Urothelium cell line (cell line): ENCODE measurements around the gene KANK2.
"Not testable (repeated sequence)": the region's sequence is repeated elsewhere in the genome, so short reads cannot be mapped to it uniquely, and the experiment has no call there.

Source experiments
- DNase-seq: peaks from one replicate; pipeline ENCODE4 v3.0.0; 2011; ENCODE audit warnings: low spot score, mixed read lengths
- FAIRE-seq: peaks from 2 replicates; lab custom pipeline; 2011; peaks lifted over from hg19 to GRCh38; lab: Jason Lieb, UNC

KANK2 gene

GRCh38 chr19:11198769-11199424 is 1.6 kb upstream of the KANK2 start:
- DNase-seq (no peak), FAIRE-seq (no peak)

DNA sequence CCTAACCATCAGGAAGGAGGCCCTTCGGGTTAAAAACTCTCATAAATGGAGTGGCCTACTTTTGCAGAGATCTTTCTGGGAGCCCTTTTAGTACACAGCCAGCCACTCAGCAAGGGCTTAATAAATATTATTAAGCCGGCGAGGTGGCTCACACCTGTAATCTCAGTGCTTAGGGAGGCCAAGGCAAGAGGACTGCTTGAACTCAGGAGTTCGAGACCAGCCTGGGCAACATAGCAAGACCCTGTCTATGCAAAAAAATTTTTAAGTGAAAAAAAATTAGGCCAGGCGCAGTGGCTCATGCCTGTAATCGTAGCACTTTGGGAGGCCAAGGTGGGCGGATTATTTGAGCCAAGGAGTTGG is 810 bp upstream of the KANK2 start:
- DNase-seq (no peak), FAIRE-seq (no peak)

GRCh38 chr19:11196406-11197287 is 698 bp downstream of the KANK2 start:
- DNase-seq (peak; percentile 37), FAIRE-seq (no peak)

DNA sequence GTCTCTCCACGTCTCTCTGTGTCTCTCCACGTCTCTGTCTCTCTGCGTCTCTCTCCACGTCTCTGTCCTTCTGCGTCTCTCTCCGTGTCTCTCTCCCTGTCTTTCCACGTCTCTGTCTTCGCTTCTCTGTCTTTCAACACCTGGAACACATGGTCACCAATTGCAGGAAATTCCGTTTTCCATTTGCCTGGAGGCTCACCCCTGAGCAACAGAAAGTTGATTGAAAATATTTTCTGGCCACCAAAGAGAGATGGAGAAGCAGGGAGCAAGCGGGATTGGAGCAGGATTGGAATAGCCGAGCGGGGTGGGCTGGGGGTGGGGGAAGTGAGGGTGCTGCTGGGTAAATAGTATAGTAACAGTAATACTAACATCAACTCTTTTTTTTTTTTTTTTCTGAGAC is 1.7 kb downstream of the KANK2 start:
- FAIRE-seq (no peak), DNase-seq (no peak)

GRCh38 chr19:11194656-11195558 is 2.4 kb downstream of the KANK2 start:
- no peak for FAIRE-seq

GRCh38 chr19:11194173-11194572 is 3.2 kb downstream of the KANK2 start:
- FAIRE-seq (no peak), DNase-seq (no peak)

More at GRCh38 chr19:11194656-11195558, 2.4 kb downstream of the KANK2 start:
- DNase-seq = no peak

DNA sequence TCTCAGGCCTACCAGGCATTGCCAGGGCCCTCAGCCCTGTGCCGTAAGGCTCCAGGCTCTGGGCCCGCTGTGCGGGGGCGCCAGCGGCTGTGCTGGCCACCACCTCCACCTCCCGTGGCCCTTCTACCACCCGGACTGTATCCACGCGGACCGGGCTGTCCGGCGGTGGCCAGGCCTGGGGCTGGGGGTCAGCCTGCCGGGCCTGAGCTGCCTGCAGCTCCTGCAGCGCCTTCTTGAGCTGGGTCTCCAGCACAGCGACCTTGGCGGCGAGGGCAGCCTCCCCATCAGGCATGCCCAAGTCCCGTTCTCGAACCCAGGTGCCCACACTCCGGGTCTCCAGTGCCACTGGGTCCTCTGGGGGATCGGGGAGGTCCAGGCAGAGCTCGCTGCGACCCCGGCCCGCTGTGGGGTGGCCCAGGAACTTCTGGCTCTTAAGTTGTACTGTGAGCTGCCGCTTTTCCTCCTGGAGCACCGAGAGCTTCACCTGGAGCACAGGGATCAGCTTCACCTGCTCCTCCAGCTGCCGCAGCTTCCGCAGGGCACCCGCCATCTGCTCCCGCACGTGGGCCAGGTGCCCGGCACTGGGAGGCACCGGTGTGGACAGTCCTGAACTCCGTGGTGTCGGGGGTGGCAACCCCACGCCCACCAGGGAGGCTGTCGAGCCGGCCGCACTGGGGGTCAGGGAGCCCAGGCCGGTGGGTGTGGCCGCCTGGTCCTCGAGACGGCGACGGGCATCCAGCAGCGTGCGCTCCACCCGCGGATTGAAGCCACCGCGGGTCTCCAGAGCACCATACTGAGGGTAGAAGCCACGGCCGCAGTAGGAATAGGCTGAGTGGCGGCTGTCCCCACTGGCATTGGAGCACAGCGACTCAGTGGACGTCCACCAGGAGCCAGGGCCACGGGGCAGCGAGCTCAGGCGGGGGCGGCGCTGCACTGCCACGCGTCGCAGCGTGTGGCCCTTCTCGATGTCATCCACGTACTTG is 4.1 kb downstream of the KANK2 start:
- DNase-seq (no peak), FAIRE-seq (no peak)

DNA sequence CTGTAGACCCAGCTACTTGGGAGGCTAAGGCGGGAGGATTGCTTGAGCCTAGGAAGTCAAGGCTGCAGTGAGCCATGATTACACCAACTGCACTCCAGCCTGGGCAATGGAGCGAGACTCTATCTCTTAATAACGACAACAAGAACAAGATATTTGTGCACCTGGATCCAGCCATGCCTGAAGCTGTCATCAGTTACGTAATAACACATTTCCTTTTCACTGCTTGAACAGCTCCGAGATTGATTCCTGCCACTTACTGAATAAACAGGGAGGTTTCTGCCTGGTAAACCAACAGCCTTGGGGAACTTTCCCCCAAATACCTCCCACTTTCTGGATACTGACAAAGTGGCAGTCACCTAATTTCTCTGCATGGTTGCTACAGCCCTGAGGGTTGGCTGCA is 5.4 kb downstream of the KANK2 start:
- FAIRE-seq = no peak
- no peak for DNase-seq

DNA sequence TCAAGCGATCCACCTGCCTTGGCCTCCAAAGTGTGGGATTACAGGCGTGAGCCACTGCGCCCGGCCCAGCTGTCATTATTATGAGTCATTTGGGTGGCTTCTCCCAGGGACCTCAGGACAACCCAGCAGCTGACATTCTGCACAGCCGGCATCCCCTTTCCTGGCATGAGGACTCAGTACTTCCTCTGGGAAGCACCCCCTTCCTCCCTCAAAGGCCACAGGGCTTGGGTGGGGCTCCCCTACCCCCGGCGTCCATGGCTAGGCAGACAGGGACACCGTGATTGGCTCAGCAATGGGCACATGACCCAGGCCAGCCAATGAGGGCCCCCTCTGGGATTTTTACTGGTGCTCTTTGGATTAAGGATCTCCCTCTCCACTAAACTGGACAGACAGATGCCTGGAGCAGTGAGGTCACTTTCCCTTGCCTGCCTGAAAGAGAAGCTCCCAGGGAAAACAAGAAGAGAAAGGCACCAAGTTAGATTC is 6.0 kb downstream of the KANK2 start:
- DNase-seq (peak; percentile 34), FAIRE-seq (no peak)

GRCh38 chr19:11190501-11190900 is 6.8 kb downstream of the KANK2 start:
- DNase-seq (no peak), FAIRE-seq (no peak)

DNA sequence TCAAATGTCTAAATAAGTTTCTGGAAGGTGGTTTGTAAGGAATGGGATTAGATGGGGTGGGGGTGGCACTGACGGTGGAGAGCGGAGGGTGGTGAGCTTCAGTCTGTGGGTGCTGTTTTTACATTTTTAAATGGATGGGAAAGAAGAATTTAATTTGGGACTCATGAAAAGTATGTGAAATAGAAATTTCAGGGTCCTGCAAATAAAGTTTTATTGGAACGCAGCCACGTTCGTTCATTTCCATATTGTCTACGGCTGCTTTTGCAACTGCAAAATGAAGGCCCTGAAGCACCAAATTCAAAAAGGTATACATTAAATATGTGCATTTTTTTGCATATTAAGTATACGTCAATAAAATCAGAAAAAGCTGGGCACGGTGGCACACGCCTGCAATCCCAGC is 9.9 kb downstream of the KANK2 start:
- FAIRE-seq (no peak), DNase-seq (no peak)

DNA sequence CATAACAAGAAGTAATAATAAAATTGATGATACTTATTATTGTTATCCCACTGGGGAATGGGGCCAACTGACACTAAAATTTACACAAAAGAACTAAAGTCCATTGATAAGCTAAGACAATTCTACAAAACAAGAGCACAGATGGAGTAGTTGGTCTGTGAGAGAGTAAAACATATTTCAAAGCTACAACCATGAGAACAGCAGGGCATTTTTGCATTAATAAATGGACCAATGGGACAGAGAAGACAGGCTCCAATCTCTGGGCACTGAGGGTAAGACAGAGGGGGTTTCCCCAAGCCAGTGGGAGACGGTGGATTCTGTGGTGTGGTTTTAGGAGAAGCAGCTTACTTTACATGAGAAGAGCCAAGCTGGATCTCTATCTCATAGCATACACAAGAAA is 14.4 kb downstream of the KANK2 start:
- DNase-seq (no peak), FAIRE-seq (no peak)

GRCh38 chr19:11181488-11181887 is 15.9 kb downstream of the KANK2 start:
- DNase-seq (no peak), FAIRE-seq (no peak)

GRCh38 chr19:11180975-11181374 is 16.4 kb downstream of the KANK2 start:
- FAIRE-seq, DNase-seq: not testable (repeated sequence)

- FAIRE-seq = no peak
- DNase-seq = no peak
Observed at GRCh38 chr19:11180346-11180745, 17.0 kb downstream of the KANK2 start.

DNA sequence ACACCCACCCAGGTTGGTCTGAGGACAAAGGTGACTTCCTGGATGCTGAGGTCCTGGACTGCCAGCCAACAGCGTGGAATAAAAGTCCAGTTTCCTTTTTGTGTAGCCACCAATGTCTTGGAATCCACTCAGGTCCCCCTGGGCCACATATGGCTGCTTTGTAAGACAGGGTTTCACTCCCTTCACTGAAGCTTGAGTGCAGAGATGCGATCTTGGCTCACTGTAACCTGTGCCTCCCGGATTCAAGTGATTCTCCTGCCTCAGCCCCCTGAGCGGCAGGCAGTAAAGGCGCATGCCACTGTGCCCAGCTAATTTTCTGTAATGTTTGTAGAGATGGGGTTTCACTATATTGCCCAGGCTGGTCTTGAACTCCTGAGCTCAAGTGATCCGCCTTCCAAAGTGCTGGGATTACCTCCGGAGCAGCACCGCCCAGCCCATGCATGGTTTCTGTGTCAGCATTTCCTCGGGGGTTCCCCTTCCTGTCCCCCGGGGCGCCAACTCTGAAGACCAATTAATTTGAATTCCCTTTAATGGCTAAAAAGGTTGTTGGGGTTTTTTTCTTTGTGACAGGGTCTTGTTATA is 17.5 kb downstream of the KANK2 start:
- DNase-seq (no peak), FAIRE-seq (no peak)

- not testable (repeated sequence) for FAIRE-seq, DNase-seq
Observed at GRCh38 chr19:11179145-11179465, 18.2 kb downstream of the KANK2 start.

- FAIRE-seq = no peak
- no peak for DNase-seq
Observed at GRCh38 chr19:11177592-11177991, 19.8 kb downstream of the KANK2 start.

GRCh38 chr19:11176466-11177193 is 20.7 kb downstream of the KANK2 start:
- FAIRE-seq = no peak
- no peak for DNase-seq
